Measurements from ENCODE around the gene AFAP1.

DNA sequence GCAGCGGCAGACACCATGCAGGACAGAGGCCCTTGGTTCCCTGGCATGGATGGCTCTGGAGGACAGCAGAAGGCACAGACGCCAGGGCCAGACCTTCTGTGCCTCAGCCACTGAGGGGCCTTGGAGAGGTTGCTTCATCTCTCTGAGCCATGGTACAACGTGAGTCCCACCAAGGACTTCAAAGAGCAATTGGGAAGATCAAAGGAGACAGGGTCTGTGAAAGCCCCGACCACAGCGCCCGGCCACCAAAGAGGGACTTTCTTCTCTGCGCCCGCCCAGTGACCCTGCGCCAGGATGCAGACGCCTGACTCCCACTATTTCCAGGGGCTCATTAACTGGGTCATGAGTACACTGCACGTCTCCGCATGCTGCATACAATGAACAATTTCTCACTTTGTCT lies 174.0 kb downstream of the AFAP1 start:
- TF ChIP-seq TAF1 (IDR thresholded peaks at IDR 0.05; ENCODE audit: low read depth, low read length) (no peak), CBX5 (IDR thresholded peaks at IDR 0.05; ENCODE audit: low read depth, low read length) (no peak), EZH2 (IDR thresholded peaks at IDR 0.05; ENCODE audit: low read depth, low read length, severe bottlenecking) (no peak)

Measured in H1 (cell line).